Panc1 (cell line): ENCODE measurements around the gene NIPSNAP2.

ENCODE experiments used
- SIN3A ChIP-seq: IDR thresholded peaks from 2 replicates; pipeline ENCODE4 v1.6.1; 2012; ENCODE audit warnings: low read depth, mild to moderate bottlenecking, low read length, moderate library complexity, borderline replicate concordance; ENCODE audit not compliant: insufficient read depth
- TF ChIP-seq, protein P1 (sequence below): fragments of 450-650 bp; IDR thresholded peaks from 2 replicates; pipeline ENCODE4 v1.5.1; 2017; ENCODE audit warnings: mild to moderate bottlenecking

- TF ChIP-seq, protein P1, sequence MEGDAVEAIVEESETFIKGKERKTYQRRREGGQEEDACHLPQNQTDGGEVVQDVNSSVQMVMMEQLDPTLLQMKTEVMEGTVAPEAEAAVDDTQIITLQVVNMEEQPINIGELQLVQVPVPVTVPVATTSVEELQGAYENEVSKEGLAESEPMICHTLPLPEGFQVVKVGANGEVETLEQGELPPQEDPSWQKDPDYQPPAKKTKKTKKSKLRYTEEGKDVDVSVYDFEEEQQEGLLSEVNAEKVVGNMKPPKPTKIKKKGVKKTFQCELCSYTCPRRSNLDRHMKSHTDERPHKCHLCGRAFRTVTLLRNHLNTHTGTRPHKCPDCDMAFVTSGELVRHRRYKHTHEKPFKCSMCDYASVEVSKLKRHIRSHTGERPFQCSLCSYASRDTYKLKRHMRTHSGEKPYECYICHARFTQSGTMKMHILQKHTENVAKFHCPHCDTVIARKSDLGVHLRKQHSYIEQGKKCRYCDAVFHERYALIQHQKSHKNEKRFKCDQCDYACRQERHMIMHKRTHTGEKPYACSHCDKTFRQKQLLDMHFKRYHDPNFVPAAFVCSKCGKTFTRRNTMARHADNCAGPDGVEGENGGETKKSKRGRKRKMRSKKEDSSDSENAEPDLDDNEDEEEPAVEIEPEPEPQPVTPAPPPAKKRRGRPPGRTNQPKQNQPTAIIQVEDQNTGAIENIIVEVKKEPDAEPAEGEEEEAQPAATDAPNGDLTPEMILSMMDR: no peak
- no peak for TF ChIP-seq SIN3A
Observed at GRCh38 chr7:55963584-55964168, 709 bp upstream of the NIPSNAP2 start.
